HG02938 (cell line): ENCODE results near the gene PAX8.
A peak's percentile ranks its signal among the peaks of the same experiment; 100 is the strongest.

ENCODE experiments used
- ATAC-seq: cut with Tn5 transposase; IDR thresholded peaks from one replicate; pipeline ENCODE4 v1.9.1; 2021; ENCODE audit warnings: mild to moderate bottlenecking, moderate library complexity; ENCODE audit not compliant: unreplicated experiment

The PAX8 gene

GRCh38 chr2:113268621-113269360, 9.9 kb downstream of the PAX8 start:
- no peak for ATAC-seq

- no peak for ATAC-seq
Measured at GRCh38 chr2:113266431-113266830, 12.3 kb downstream of the PAX8 start.

DNA sequence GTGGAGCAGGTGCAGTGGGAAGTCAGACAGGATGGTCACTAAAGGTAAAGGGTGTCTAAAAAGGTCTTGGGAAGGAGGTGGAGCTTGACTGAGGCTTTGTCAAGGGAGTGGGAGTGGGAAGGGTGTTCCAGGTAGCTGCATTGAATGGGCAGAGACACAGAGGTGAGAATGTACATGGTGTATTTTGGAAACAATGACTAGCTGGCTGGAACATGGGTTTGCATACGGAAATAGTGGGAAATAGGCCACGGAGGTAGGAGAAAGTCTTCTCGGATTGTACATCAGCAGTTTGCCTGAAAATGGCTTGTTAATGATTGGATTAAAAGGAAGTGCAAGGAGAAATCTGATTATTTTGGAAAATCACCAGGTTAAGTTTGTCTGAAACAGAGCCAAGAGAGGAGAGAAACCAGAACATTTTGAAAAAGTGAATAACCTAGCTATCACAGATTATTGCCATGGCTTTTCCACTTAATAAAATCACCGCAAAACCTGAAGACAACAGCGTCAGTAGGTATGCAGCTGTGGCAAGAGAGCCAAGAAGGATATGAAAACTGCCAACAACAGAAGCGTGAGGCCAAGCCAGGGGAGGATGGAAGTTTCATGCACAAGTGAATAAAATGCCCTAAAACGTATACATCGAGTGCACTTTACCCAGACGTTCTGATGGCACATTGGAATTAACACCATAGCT, 13.9 kb downstream of the PAX8 start:
- no peak for ATAC-seq

DNA sequence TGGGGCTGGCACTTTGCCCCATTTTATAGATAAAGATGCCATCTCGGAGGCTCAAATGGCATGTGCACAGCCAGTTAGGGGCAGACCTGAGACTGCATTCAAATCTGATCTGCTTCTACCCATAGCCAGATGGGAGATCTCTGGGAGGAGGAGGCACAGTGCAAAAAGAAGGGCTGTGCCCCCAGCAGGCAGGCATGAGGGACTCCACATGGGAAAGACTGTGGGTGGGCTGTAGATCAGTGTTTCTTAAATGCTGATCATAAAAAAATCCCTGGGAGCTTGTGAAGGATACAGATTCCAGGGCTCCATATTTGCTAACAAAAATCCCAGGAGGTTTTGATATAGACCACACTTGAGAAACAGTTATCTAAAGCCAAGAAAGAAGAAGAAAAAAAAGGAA, 15.2 kb downstream of the PAX8 start:
- no peak for ATAC-seq

GRCh38 chr2:113260991-113261390, 17.7 kb downstream of the PAX8 start:
- no peak for ATAC-seq

DNA sequence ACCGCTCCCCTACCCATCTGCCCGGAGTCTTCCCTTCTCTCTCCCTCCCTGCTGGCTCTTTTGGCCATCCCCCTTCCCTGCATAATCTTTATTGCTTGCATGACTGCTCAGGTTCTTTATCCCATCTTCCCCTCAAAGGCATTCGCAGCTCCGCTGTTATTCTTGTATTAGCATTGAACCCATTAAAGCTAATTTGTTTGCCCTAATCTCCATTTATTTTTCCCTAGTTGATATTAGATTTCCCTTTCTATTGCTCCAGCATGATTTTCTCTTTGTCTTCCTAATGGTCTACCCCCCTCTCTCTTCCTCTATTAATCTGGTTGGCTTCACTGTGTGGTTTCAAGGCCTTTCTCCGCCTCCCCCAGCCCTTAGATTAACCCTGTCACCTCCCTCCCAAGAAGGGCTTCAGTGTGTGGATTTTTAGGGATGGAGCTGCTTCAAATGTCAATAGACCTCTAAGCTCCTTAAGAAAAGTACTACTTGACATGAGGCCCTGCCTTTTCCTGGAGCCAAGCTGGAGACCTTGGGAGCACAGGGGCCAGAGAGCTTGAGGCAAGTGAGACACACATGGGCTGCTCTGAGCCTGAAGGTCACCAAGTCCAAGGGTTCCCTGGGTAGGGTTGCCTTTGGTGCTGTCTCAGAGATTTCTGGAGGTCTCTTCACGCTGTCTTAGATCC, 20.1 kb downstream of the PAX8 start:
- no peak for ATAC-seq

DNA sequence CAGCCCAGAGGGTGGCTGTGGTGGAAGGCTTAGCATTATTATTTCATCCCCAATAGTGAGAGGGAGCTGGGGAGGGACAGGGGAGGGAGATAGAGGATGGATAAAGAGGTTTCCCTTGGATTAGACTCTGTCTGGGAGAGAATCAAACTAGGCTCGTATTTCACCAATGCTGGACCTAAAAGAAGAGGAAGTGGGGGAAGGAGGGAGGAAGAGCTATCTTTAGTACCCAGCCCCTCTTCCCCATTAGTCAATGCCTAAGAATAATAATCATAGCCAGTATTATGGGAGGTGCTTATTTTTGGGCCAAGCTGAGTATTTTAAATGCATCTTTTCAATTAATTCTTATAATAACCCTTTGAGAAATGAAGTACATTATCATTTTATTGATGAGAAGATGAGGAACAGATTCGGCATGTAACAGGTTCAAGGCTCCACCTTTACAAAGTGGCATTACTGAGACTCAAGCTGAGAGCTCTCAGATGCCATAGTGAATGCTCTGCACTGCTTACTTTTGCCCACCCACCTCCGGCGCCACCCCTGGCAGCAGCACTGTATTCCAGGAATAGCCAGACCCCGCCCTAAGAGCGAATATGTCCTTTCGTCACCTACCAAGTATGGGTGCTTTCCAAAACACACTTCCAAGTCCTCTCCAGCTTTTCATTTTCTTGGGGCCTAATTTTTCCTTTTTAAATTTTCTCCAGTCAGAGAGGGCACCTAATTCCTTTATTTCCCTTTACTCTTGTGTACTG, 21.0 kb downstream of the PAX8 start:
- no peak for ATAC-seq

DNA sequence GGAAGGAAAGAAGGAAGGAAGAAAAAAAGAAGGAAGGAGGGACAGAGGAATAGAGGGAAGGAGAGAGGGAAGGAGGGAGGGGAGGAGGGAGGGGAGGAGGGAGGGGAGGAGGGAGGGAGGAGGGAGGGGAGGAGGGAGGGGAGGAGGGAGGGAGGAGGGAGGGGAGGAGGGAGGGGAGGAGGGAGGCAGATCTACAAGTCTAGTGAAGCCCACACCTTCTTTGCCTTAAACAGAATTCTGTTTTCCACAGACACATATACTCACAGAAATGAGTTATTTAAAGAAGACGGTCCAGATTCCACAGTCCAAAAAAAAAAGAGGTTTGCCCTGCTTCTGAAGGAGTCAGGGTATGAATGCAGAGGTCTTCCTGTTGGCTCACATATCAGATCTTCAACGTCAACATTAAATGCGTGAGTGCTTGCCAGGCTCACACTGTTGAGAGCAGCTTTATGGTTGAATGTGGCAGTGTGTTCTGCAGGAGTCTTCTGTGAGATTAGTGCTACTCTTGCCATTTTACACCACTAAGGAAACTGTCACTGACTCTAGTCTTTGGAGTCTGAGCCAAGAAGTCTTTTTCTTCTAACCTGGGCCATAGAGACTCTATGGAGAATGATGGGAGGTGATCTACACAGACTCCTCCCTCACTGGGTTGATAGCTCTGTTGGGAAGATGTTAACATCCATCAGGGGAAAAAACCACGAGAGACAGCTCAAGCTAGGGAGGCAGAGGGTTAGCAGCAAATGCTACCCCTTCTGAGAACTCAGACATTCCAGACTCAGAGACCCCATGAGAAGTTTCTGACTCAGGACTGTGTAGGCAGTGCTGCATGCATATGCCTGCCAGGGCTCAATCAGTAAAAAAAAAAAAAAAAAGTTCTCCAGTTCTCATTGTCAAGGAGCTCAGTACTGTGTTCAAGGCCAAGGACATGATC, 23.3 kb downstream of the PAX8 start:
- no peak for ATAC-seq

- no peak for ATAC-seq
Measured at GRCh38 chr2:113253453-113253852, 25.3 kb downstream of the PAX8 start.

DNA sequence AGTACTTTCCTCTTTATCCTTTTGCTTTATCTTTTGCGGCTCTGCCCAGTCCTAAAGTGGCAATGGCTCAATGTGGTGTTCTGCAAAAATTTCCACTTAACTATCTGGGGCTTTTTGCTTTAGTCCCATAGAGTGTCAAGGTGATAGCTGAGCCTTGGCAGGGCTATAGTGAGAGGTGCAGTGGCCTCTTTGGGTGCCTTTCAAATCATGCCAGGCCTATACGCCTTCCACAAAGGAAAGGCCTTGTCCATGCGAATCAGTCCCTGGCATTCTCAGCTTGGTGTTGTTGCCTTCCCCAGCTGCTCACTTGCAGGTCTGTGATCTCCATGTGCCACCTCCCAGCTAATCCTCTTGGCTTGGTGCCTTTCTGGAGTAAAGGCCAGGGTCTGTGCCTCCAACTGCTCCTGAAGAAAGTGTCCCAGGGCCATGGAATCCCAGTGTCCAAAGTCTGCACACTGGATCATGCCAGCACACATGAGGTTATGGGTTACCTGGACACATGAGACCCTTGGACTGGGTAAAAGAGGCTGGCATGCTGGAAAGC, 26.6 kb downstream of the PAX8 start:
- no peak for ATAC-seq

DNA sequence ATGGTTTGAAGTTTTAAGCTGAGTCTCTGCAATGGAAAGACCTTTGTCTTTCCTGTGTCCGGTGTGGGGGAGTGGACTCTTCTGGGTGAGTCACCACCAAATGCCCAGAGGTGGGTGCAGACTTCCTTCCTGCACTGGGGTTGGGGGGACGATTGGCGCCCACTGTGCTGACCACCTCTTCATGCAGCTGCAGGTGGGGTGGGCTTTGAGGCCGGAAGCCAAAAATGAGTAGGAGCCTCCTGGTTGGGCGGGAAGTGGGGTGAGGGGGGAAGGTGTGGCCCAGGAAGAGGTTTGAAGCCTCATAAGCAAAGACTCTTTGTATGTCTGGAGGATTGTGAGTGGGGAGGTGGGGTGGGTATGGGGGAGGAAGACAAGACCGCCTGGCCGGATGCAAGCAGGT, 27.6 kb downstream of the PAX8 start:
- no peak for ATAC-seq

DNA sequence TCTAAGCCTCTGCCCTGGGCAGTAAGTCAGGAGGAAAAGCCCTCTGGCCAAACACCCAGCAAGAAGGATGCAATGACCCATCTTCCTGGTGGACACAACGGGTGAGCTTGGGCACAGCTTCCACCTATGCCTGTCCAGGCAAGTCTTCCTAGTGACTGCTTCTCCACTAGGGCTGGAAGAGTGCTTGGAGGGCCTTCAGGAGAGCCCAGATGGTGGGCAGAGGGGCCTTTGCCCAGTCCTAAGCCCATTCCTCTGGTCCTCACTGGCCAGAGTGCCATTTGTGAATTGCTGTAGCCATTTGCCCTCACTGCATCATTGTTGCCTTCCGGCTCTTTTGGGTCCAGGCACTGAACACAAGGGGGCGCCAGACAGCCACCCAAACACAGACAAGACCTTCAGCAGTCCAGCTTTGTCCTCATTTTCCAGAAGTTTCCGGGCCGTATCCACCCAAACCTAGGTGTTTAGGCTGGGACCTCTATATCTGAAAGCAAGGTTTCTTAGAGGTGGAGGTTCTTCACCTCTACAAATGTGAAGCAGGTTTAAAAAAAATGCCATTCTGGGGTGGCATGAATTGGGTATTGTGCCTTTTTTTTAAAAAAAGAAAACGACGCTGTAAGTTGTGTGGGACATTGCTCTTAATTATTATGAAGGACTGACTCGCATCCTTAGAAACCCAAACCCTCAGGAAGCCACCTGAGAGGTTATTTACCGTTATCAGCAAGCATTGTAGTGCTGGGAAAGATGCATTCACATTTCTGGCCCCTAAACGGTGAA, 29.5 kb downstream of the PAX8 start:
- ATAC-seq = peak; percentile 64

GRCh38 chr2:113246606-113247005, 32.1 kb downstream of the PAX8 start:
- no peak for ATAC-seq

GRCh38 chr2:113245276-113245711, 33.4 kb downstream of the PAX8 start:
- no peak for ATAC-seq

DNA sequence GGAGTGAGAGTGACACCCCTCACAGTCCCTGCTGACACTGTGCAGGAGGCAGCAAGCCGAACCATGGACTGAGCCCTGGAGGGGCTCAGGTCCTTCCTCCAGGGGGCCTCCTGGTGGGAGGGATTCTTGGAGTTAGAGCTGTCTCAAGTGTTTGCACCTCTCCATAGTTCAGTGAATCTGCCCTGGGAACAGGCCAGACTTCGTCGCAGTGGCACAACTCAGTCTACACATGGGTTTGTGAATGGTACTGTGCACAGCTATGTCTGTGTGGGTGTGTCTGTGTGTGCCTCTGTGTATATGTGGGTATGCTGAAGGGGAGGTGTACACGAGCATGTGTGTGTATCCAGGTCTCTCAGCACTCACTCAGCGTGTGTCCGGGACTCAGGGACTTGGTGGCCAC, 36.4 kb downstream of the PAX8 start:
- no peak for ATAC-seq

DNA sequence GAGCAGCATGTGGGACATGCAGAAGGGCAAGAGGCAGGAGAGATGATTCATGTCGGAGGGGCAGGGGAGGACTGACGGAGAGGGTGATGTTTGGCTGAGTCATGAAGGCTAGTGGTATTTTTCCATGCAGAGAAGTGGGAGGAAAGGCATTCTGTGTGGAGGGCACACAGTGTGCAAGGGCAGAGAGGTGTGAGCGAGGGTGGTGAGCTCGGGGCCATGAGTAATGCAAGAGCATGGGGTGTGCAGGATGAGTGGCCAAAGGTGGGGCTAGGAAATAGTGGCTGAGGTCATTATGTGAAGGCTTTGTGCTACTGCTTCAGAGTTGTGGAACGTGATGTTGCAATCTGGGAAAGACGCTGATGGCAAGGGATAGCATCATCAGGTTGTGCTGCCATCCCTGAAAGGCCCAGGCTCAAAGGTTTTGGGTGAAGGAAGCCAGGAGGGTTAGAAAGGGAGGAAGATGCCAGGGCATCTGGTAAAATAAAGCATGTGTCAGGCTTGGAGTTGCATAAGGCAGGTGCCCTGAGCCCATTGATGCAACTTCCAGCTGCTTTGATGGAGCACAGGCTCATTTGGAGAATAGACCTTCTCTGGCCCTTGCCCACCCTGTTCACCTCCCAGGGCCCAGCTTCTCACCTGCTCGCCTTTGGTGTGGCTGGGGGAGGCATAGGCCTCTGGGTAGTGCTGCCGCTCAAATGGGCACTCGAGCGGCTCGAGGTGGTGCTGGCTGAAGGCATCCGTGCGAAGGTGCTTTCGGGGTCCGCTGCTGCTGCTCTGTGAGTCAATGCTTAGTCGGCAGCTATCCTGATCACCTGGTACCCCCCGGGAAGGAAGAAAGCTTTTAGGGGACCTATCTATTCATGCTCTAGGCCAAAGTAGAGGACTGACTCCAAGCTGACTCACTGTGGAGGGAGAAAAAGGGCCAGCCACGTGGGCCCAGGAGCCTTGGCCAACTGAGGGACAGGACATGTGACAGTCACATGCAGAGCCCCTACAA, 37.5 kb downstream of the PAX8 start:
- ATAC-seq = no peak

GRCh38 chr2:113240150-113240914, 38.4 kb downstream of the PAX8 start:
- ATAC-seq = no peak
